HG03565 (cell line): ENCODE data around the gene FAF2.

Experiments used
- ATAC-seq: cut with Tn5 transposase; IDR thresholded peaks from one replicate; pipeline ENCODE4 v1.9.1; 2021; ENCODE audit warnings: mild to moderate bottlenecking, moderate library complexity; ENCODE audit not compliant: unreplicated experiment

FAF2 gene

GRCh38 chr5:176500511-176500910, 52.3 kb downstream of the FAF2 start:
- no peak for ATAC-seq

GRCh38 chr5:176501333-176501732, 53.1 kb downstream of the FAF2 start:
- no peak for ATAC-seq

- ATAC-seq = no peak
These were observed 55.3 kb downstream of the FAF2 start for GRCh38 chr5:176503496-176503895.

- ATAC-seq = no peak
These were observed 59.7 kb downstream of the FAF2 start for GRCh38 chr5:176507911-176508310.

- ATAC-seq = no peak
These were observed 60.4 kb downstream of the FAF2 start for GRCh38 chr5:176508603-176509002.

- no peak for ATAC-seq
These were observed 65.6 kb downstream of the FAF2 start for GRCh38 chr5:176513788-176514187.

GRCh38 chr5:176514244-176514950, 66.2 kb downstream of the FAF2 start:
- ATAC-seq = no peak

GRCh38 chr5:176515396-176515795, 67.2 kb downstream of the FAF2 start:
- no peak for ATAC-seq

GRCh38 chr5:176517053-176517661, 69.0 kb downstream of the FAF2 start:
- no peak for ATAC-seq

GRCh38 chr5:176519810-176520720, 71.9 kb downstream of the FAF2 start:
- no peak for ATAC-seq

GRCh38 chr5:176521286-176521685, 73.1 kb downstream of the FAF2 start:
- ATAC-seq = no peak

GRCh38 chr5:176521699-176522263, 73.6 kb downstream of the FAF2 start:
- ATAC-seq = no peak

- no peak for ATAC-seq
These were observed 76.0 kb downstream of the FAF2 start for GRCh38 chr5:176524138-176524537.

- no peak for ATAC-seq
These were observed 76.8 kb downstream of the FAF2 start for GRCh38 chr5:176524987-176525386.

- ATAC-seq = no peak
These were observed 77.5 kb downstream of the FAF2 start for GRCh38 chr5:176525677-176526076.

- ATAC-seq = no peak
These were observed 78.3 kb downstream of the FAF2 start for GRCh38 chr5:176526462-176526861.

- ATAC-seq = no peak
These were observed 79.3 kb downstream of the FAF2 start for GRCh38 chr5:176527246-176528222.

GRCh38 chr5:176528301-176528700, 80.1 kb downstream of the FAF2 start:
- ATAC-seq = no peak

GRCh38 chr5:176528761-176529115, 80.6 kb downstream of the FAF2 start:
- no peak for ATAC-seq

GRCh38 chr5:176529116-176529740, 81.0 kb downstream of the FAF2 start:
- ATAC-seq = no peak
